Motor neuron (in vitro differentiated cells): ENCODE measurements around the gene BAG5. TPM values are rescaled to one million over a fixed set of nuclear protein-coding genes. Genes with fewer than 3 reads are reported as not detected.
"Not testable (repeated sequence)": the region's sequence is repeated elsewhere in the genome, so short reads cannot be mapped to it uniquely, and the experiment has no call there.

Source experiments
- ATAC-seq, 8 experiments: fragments of 200-7000 bp; cut with Tn5 transposase; replicated peaks in 6 of 8; 2 replicates each; pipeline ENCODE4 v1.8.0; 2021; ENCODE audit warnings: mild to moderate bottlenecking in 8 of 8, moderate library complexity in 8 of 8
- H3K27ac ChIP-seq, 2 donors: fragments of 250-450 bp; sonication (Bioruptor Pico); 2 replicates each; pipeline ENCODE4 v1.9.0; 2021; ENCODE audit warnings: antibody characterized with exemption in 2 of 2, mild to moderate bottlenecking in 2 of 2, moderate library complexity in 1 of 2
- H3K4me1 ChIP-seq, 2 donors: fragments of 250-450 bp; sonication (Bioruptor Pico); replicated peaks in 1 of 2; 2 replicates each; pipeline ENCODE4 v1.6.1; 2021; ENCODE audit warnings: antibody characterized with exemption in 2 of 2, mild to moderate bottlenecking in 2 of 2, moderate library complexity in 1 of 2
- H3K4me3 ChIP-seq, 5 donors: fragments of 250-450 bp; sonication (Bioruptor Pico); 2 replicates each; pipeline ENCODE4 v1.9.0; 2021; ENCODE audit warnings: antibody characterized with exemption in 5 of 5, mild to moderate bottlenecking in 5 of 5, moderate library complexity in 4 of 5
- WGBS, 10 experiments: fragments of 450-650 bp; shearing (Covaris generic); methylation state at CpG; one replicate each; pipeline ENCODE4 v1.0.0; 2022; 5-methylcytosine and 5-hydroxymethylcytosine counted together
- in situ Hi-C, 9 experiments: fragments of 400-800 bp; cut with MboI; loops; one replicate each; pipeline ENCODE4 v1.15.0; 2021; ENCODE audit warnings: low sequenced_read_pairs in 9 of 9, low pct_unique_long_range_greater_than_20kb in 2 of 9; ENCODE audit not compliant: unreplicated experiment in 9 of 9
- total RNA-seq, 8 experiments: library from RNA; unstranded; fragments of 300-600 nt; gene quantifications; 2 replicates each; pipeline versions ENCODE4 v1.2.3 to v1.2.4, GENCODE V29; 2022

Gene BAG5
- total RNA-seq, 8 experiments from 2014 or later: 23.0 to 34.5 (median 26.7) TPM

GRCh38 chr14:103527408-103528145, 34.9 kb downstream of the BAG5 start:
- Histone ChIP-seq H3K27ac (peak overlapping the region; percentile 88 to 91), H3K4me3 (peak overlapping the region in 4 of 5 donors; percentile 71 to 98 (median 84)), H3K4me1 (peaks cover 24 to 29% of the 10 kb centered on the region in 2 donors)
- in situ Hi-C loops: no loop called here
- ATAC-seq: peak in 4 of 8 experiments; percentile 0 to 1 (median 0)
- 56 to 100% (median 69%) methylated on average over 2 to 4 of the region's 14 CpGs; no CpG with 5 or more reads in 6 of the 10 experiments for WGBS, 10 experiments

- no peak for ATAC-seq
- Histone ChIP-seq H3K4me3 (no peak overlapping the region), H3K27ac (no peak overlapping the region), H3K4me1 (peaks cover 24 to 29% of the 10 kb centered on the region in 2 donors)
- 67 to 100% methylated on average over 1 of the region's 1 CpG; no CpG with 5 or more reads in 8 of the 10 experiments for WGBS, 10 experiments
- in situ Hi-C loops: no loop called here
Observed at GRCh38 chr14:103526914-103527248, 35.6 kb downstream of the BAG5 start.

- H3K4me1 ChIP-seq: peaks cover 24 to 29% of the 10 kb centered on the region in 2 donors
- H3K4me3 ChIP-seq: no peak overlapping the region
- H3K27ac ChIP-seq: no peak overlapping the region
- 80 to 100% (median 89%) methylated on average over 2 to 3 of the region's 8 CpGs; no CpG with 5 or more reads in 6 of the 10 experiments for WGBS, 10 experiments
- ATAC-seq: no peak
- in situ Hi-C loops: no loop called here
Observed at GRCh38 chr14:103526247-103526913, 36.1 kb downstream of the BAG5 start.

- in situ Hi-C loops, H3K4me3 ChIP-seq, H3K27ac ChIP-seq, ATAC-seq: not testable (repeated sequence)
- 20 to 92% (median 79%) methylated on average over 2 to 9 of the region's 17 CpGs; no CpG with 5 or more reads in 4 of the 10 experiments for WGBS, 10 experiments
- H3K4me1 ChIP-seq: peaks cover 24 to 29% of the 10 kb centered on the region in 2 donors
Observed at GRCh38 chr14:103525430-103526246, 36.8 kb downstream of the BAG5 start.

- Histone ChIP-seq H3K4me1 (peaks cover 23 to 31% of the 10 kb centered on the region in 2 donors), H3K27ac (no peak overlapping the region), H3K4me3 (no peak overlapping the region)
- no peak for ATAC-seq
- in situ Hi-C loops: no loop called here
- 20 to 100% (median 87%) methylated on average over 1 to 5 of the region's 12 CpGs; no CpG with 5 or more reads in 4 of the 10 experiments for whole genome bisulfite sequencing, 10 experiments
Observed at GRCh38 chr14:103524002-103524935, 38.2 kb downstream of the BAG5 start.

GRCh38 chr14:103523575-103523954, 38.9 kb downstream of the BAG5 start:
- H3K4me3 ChIP-seq: peak overlapping the region in 4 of 5 donors; percentile 60 to 78 (median 68)
- peaks cover 27 to 36% of the 10 kb centered on the region in 2 donors for H3K4me1 ChIP-seq
- no peak for ATAC-seq
- H3K27ac ChIP-seq: no peak overlapping the region
- in situ Hi-C loops: no loop called here
- 10 to 100% (median 54%) methylated on average over 1 to 10 of the region's 10 CpGs; no CpG with 5 or more reads in 2 of the 10 experiments for WGBS, 10 experiments

GRCh38 chr14:103522649-103523574, 39.5 kb downstream of the BAG5 start, which contains the start of gene CKB:
CKB (minus strand) TSS chr14:103522830; CDS start chr14:103522493, 337 bp downstream.
- peaks cover 23 to 36% of the 10 kb centered on the region in 2 donors for H3K4me1 ChIP-seq
- peak; percentile 8 to 63 (median 34) for ATAC-seq
- H3K27ac ChIP-seq: peak within 1 kb of the TSS; percentile 85 to 94
- WGBS, 10 experiments: 0 to 58% (median 4%) methylated on average over 2 to 9 of the region's 107 CpGs; no CpG with 5 or more reads in 5 of the 10 experiments
- peak within 1 kb of the TSS; percentile 60 to 78 (median 71) for H3K4me3 ChIP-seq
- in situ Hi-C loops: no loop called here

- in situ Hi-C loops: no loop called here
- 0% methylated on average over 5 of the region's 74 CpGs; no CpG with 5 or more reads in 9 of the 10 experiments for WGBS, 10 experiments
- Histone ChIP-seq H3K4me1 (peaks cover 18 to 38% of the 10 kb centered on the region in 2 donors), H3K4me3 (peak overlapping the region; percentile 60 to 78 (median 71)), H3K27ac (peak overlapping the region; percentile 85 to 94)
- peak in 6 of 8 experiments; percentile 3 to 51 (median 28) for ATAC-seq
Observed at GRCh38 chr14:103521951-103522563, 40.4 kb downstream of the BAG5 start.

- ATAC-seq: peak in 5 of 8 experiments; percentile 3 to 31 (median 21)
- WGBS, 10 experiments: no CpG with 5 or more reads among the region's 77 CpGs
- Histone ChIP-seq H3K27ac (peak overlapping the region; percentile 85 to 94), H3K4me3 (peak overlapping the region; percentile 60 to 78 (median 71)), H3K4me1 (peaks cover 18 to 42% of the 10 kb centered on the region in 2 donors)
- in situ Hi-C loops: no loop called here
Observed at GRCh38 chr14:103521438-103521950, 41.0 kb downstream of the BAG5 start.

GRCh38 chr14:103520657-103521437, 41.6 kb downstream of the BAG5 start:
- no CpG with 5 or more reads among the region's 66 CpGs for WGBS, 10 experiments

More at GRCh38 chr14:103520657-103521437, 41.6 kb downstream of the BAG5 start:
- Histone ChIP-seq H3K27ac (peak overlapping the region; percentile 85 to 94), H3K4me3 (peak overlapping the region; percentile 60 to 78 (median 71)), H3K4me1 (peaks cover 18 to 42% of the 10 kb centered on the region in 2 donors)
- peak; percentile 15 to 60 (median 44) for ATAC-seq
- in situ Hi-C loops: no loop called here
